HG02678 (cell line): ENCODE measurements around the gene HLA-C.
"Not testable (repeated sequence)": the region's sequence is repeated elsewhere in the genome, so short reads cannot be mapped to it uniquely, and the experiment has no call there.

Experiments used
- ATAC-seq: cut with Tn5 transposase; IDR thresholded peaks from one replicate; pipeline ENCODE4 v1.9.1; 2021; ENCODE audit warnings: mild to moderate bottlenecking, moderate library complexity; ENCODE audit not compliant: unreplicated experiment

Gene HLA-C

GRCh38 chr6:31271641-31272357 lies at the start of gene HLA-C:
HLA-C (minus strand) TSS chr6:31272092; CDS start chr6:31272071, 21 bp downstream.
- ATAC-seq = peak; percentile 87

GRCh38 chr6:31321005-31321707 lies 49.3 kb upstream of the HLA-C start:
- ATAC-seq = no peak

DNA sequence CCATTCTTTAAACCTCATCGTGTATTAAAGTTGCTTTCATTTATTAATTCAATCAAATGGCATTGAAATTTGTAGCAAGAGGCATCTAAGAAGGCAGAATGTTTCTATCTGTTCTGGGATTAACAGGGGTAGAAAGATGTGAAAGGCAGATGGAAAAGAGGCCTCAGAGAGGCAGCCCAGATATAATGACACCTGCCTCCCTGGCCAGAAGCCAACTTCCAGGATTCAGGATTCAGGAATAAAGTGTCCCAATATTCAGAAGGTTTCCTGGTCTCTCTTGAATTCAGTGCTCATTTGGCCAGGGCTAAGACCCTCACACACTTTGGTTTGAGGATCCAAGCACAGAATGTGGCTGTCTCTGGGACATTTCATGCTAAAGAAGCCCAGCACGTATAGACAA lies 45.1 kb upstream of the HLA-C start:
- no peak for ATAC-seq

- no peak for ATAC-seq
Measured at GRCh38 chr6:31309641-31310040, 37.7 kb upstream of the HLA-C start.

- ATAC-seq = no peak
Measured at GRCh38 chr6:31308845-31309175, 36.9 kb upstream of the HLA-C start.

- ATAC-seq = no peak
Measured at GRCh38 chr6:31308050-31308844, 36.4 kb upstream of the HLA-C start.

DNA sequence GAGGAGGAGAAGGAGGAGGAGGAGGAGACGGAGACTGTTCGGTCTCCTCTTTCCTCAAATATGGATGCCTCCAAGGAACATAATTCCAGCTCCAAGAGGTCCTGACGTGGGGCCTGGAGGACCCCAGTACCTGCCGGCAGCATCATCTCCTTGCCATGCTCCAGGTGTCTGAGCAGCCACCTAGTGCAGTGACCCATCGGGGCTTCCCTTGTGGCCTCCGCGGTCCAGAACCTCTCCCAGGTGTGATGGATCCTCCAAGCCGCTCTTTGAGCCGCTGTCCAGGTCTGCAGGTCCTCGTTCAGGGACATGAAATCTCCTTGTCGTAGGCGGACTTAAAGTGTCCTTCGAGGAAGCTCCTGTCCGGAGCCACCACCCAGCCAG lies 35.8 kb upstream of the HLA-C start:
- no peak for ATAC-seq

DNA sequence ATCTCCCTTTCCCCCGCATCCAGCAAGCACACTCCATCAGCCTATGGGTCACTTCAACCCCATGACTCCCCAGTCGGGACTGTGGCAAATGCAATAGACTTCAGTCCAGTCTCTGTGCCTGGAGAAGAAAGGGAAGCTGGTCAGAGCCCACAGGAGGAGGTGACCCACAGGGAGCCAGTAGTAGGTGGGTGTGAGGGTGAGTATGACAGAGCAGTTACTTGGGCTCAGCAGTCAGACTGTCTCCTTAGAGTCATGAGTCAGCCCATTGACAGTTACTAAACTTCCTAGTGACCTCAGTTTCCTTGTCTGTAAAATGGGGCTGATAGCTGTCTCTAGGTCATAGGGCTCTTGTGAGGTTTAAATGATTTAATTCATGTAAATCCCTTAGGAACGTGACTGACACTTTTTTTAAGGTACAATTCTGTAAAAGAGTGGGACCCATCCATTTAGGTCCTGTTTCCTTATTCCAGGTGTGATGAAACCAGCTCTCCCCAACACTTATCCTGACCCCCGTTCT lies 33.9 kb upstream of the HLA-C start:
- ATAC-seq = no peak

- no peak for ATAC-seq
Measured at GRCh38 chr6:31304683-31305082, 32.8 kb upstream of the HLA-C start.

DNA sequence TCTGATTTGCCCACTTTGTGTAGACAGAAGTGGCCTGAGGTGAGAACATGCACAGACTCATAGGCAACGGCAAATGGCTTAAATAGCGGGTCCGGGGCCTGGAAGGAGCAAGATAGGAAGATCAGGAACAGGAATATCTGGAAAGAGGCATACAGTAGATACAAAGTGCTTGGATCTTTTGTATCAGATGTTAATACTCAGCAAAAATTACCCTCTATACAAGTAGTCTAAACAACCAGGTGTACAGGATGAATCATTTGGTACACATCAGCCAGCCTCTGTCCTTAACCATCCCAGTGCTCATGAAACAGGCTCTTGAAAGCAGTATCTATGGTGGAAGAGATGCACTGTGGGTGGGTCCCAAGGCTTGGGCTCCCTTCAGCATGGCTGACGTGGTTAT lies 28.9 kb upstream of the HLA-C start:
- no peak for ATAC-seq

DNA sequence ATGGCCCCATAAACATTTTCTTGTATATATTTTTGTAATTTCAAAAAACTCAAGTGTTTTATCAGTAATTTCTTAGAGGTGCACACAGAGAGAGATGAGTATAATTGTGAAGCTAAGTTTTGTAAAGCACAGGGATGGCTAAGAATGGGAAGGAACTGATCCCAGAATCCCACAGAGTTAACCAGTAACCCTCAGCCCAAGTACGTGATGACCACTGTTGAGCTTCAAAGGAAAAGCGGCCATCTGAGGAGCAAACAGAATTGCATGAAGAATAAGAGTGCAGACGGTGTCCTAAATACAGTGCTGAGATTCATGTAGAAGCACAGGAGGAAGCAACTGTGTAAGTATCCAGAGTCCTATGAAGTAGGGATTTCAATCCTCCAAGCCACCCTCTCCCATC lies 28.1 kb upstream of the HLA-C start:
- ATAC-seq = no peak

GRCh38 chr6:31299511-31299910 lies 27.6 kb upstream of the HLA-C start:
- no peak for ATAC-seq

DNA sequence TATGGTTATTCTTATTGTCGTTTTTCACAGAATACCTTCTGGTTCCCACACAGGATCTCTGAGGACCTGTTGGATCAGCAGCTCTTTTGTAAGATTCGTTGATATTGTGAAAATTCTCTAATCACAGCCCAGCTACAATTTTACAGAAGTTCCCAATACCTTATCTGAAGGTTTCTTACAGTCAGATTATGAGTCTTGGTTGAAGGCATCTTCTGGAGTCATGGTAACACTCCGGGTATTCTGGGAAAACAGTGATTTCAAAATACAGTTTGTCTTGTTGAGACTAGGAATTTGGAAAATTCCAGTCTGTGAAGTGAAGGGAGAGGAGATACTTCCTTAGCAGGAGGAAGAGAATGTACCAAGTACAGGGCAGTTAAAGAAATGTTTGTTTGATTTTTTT lies 22.2 kb upstream of the HLA-C start:
- no peak for ATAC-seq

DNA sequence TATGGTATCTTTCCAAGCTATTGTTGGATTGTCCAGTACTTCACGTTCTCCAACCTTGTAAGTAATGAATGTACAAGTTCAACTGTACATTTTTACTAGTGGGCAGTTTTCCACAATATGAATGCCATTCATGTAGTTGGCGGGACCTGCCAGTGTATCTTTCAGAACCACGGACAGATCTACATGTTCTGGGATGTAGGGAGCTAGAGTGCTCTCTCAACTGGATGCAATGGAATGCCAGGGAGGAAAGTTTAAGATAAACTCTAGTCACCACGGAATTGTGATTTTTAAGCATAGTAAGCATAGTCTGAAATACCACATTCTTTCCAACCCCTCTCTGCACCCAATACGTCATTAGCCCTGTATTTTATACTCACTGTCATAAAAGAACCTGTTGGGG lies 21.5 kb upstream of the HLA-C start:
- no peak for ATAC-seq

- no peak for ATAC-seq
Measured at GRCh38 chr6:31289788-31290187, 17.9 kb upstream of the HLA-C start.

- no peak for ATAC-seq
Measured at GRCh38 chr6:31287619-31288018, 15.7 kb upstream of the HLA-C start.

GRCh38 chr6:31285982-31286381 lies 14.1 kb upstream of the HLA-C start:
- no peak for ATAC-seq

DNA sequence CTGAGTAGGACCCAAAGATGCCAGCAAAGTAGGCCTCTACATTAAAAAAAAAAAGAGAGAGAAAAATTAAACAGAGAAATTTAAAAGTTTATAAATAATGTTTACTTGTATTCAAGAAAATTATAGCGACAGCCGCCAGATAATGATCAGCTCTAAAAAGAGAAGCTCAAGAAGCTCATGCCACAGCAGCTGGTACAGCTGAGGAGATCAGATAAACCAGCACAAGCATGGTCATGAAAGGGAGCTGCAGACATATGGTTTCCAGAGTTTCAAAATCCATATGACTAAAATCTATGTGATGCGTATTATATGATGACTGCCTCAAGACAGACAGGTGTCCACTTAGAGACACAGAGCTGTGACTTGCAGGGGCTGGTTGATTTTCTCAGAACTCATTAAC lies 13.6 kb upstream of the HLA-C start:
- ATAC-seq = no peak

DNA sequence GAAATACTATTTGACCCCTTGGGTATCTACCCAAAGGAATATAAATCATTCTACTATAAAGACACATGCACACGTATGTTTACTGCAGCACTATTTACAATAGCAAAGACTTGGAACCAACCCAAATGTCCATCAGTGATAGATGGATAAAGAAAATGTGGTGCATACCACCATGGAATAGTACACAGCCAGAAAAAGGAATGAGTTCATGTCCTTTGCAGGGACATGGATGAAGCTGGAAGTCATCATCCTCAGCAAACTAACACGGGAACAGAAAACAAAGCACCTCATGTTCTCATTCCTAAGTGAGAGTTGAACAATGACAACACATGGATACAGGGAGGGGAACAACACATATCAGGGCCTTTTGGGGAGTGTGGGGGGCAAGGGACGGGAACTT lies 7.8 kb upstream of the HLA-C start:
- not testable (repeated sequence) for ATAC-seq

DNA sequence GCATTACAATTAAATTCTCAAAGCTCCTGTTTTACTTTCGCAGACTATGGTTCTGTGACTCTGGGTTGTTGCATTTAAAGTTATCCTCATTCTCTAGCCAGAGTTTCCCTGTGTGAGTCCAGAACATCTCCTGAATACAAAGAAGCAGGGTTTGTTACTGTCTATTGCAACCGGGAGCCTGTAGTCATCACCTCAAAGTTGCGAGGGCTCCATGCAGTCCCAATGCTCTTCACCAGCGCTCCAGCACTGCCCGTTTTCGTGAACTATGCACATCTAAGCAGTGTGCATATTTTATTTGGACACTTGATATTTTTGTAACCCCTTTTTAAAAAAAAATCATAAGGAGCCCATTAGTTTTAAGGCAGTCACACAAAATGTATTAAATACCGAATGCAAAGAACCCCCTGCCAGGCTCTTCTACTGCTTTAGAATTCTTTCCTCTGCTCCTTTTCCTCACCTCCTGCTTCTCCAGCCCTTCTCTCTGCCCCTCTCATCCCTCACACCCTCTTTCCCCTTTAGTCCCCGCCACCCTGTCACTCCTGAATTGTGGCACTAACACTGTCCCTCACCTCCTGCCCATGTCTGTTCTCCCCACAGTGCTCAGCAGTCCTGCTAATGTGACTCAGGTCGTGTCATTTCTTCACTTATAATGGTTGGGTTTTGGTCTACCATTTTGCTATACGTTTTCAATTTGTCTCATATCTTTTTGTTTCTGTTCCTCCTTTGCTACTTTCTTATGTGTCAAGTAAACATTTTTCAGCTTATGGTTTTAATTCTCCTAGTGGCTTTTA lies 1.1 kb upstream of the HLA-C start:
- ATAC-seq = no peak

GRCh38 chr6:31272436-31272835 lies 544 bp upstream of the HLA-C start:
- no peak for ATAC-seq
